SK-N-MC (cell line): Measurements from ENCODE around the gene FGFR3.

Experiments used
- DNase-seq: peaks from one replicate; pipeline ENCODE4 v3.0.0-alpha.2; 2011; ENCODE audit warnings: low read depth, low spot score
- H3K27ac ChIP-seq: fragments of 200-600 bp; sonication (generic); 2 replicates; pipeline ENCODE4 v1.5.1; 2016; ENCODE audit warnings: mixed run types
- H3K36me3 ChIP-seq: fragments of 200-600 bp; sonication (generic); 2 replicates; pipeline ENCODE4 v1.6.1; 2017; ENCODE audit warnings: antibody characterized with exemption, low read length, mixed read lengths; ENCODE audit not compliant: insufficient read depth
- H3K4me3 ChIP-seq: fragments of 200-600 bp; sonication (generic); 2 replicates; pipeline ENCODE4 v1.5.1; 2016
- H3K9ac ChIP-seq: fragments of 200-600 bp; sonication (generic); 2 replicates; pipeline ENCODE4 v1.8.0; 2017; ENCODE audit warnings: mixed run types, mixed read lengths; ENCODE audit not compliant: insufficient read length
- H3K9me3 ChIP-seq: fragments of 200-600 bp; sonication (generic); 2 replicates; pipeline ENCODE4 v1.6.1; 2017; ENCODE audit warnings: low read depth, mild to moderate bottlenecking, antibody characterized with exemption, low read length, moderate library complexity, mixed read lengths
- EZH2 ChIP-seq: fragments of 200-600 bp; sonication (generic); IDR thresholded peaks from one replicate; pipeline ENCODE4 v1.6.1; 2017; ENCODE audit warnings: antibody characterized with exemption
- FOXP2 ChIP-seq: optimal IDR thresholded peaks from 2 replicates; pipeline ENCODE3; 2011; ENCODE audit warnings: mild to moderate bottlenecking, moderate library complexity; ENCODE audit not compliant: insufficient read depth; ENCODE audit errors: extremely low read length, control extremely low read depth
- POLR2AphosphoS5 ChIP-seq: IDR thresholded peaks from 2 replicates; pipeline ENCODE4 v1.6.1; 2012; ENCODE audit warnings: mild to moderate bottlenecking, low read depth, low read length, borderline replicate concordance

The FGFR3 gene

DNA sequence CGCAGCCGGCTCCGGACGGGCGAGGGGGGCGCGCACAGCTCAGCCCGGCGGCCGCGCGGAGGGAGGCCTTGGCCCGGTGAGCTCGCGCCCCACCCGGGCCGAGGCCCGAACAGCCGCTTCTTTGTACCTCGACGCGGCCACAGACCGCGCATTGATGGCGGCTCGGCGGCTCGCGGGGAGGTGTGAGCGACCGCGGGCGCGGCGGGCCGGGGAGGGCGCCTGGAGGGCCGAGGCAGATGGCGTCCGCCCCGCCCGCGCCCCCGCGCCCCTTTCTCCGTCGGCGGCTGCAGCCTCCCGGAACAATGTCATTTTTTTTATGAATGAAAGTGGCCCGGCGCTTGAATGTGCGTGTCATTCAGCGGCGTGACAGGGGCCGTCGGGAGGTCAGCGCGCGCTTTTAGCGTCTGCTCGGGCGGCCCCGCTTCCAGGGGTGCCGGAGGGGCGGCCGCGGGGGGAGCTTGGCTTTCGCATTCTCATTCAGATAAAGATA lies 1.8 kb downstream of the FGFR3 start:
- Histone ChIP-seq H3K9ac (peak overlapping the region; percentile 73), H3K4me3 (peak overlapping the region; percentile 94), H3K27ac (no peak overlapping the region), H3K36me3 (no peaks in the 10 kb centered on the region), H3K9me3 (no peaks in the 10 kb centered on the region)
- TF ChIP-seq EZH2 (no peak), POLR2AphosphoS5 (no peak), FOXP2 (no peak)
- DNase-seq = no peak

- Histone ChIP-seq H3K4me3 (peak overlapping the region; percentile 94), H3K9ac (peak overlapping the region; percentile 73), H3K36me3 (no peaks in the 10 kb centered on the region), H3K9me3 (no peaks in the 10 kb centered on the region), H3K27ac (no peak overlapping the region)
- TF ChIP-seq POLR2AphosphoS5 (no peak), EZH2 (no peak), FOXP2 (no peak)
- no peak for DNase-seq
Measured at GRCh38 chr4:1795299-1796195, 2.5 kb downstream of the FGFR3 start.

DNA sequence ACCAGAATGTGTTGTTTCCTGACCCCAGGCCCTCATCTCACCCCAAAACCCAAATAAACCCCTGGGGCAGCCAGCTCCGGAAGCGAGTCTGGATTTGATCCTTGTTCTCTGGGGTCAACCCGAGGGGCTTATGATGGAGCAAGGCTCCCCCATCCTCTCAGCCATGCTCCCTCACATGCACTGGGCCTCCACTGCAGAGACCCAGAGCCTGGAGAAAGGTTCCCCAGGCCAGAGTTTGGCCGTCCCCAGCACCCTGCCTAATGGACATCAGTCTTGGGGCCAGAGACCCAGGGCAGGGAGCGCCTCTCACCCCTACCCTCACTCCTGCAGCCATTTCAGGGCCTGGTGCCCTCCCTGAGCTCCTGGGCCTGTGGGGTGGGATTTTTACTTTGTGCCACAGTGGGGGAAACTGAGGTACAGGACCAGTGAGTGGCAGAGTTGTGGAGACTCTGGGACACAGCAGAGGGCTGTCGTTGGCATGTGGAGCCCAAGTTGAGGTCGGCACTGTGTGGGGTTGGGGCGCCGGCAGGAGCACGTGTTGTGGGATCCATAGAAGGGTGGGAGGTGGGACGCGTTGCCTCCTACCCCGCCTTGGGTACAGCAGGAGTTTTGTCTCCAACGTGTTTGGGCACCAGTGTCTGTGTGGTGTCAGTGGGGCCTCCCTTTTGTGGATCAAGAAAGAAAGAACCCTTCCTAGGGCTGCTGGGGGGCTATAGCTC lies 3.6 kb downstream of the FGFR3 start:
- no peak for DNase-seq
- H3K9ac ChIP-seq = no peak overlapping the region
- H3K36me3 ChIP-seq = no peaks in the 10 kb centered on the region
- H3K4me3 ChIP-seq = no peak overlapping the region
- H3K27ac ChIP-seq = no peak overlapping the region
- H3K9me3 ChIP-seq = no peaks in the 10 kb centered on the region
- TF ChIP-seq FOXP2 (no peak), EZH2 (no peak), POLR2AphosphoS5 (no peak)

- no peak for TF ChIP-seq FOXP2
- TF ChIP-seq POLR2AphosphoS5 = no peak
- no peak for TF ChIP-seq EZH2
- H3K36me3 ChIP-seq = no peaks in the 10 kb centered on the region
- no peak overlapping the region for H3K27ac ChIP-seq
- no peak overlapping the region for H3K4me3 ChIP-seq
- no peaks in the 10 kb centered on the region for H3K9me3 ChIP-seq
- no peak overlapping the region for H3K9ac ChIP-seq
- no peak for DNase-seq
Measured at GRCh38 chr4:1797298-1797860, 4.3 kb downstream of the FGFR3 start.

DNA sequence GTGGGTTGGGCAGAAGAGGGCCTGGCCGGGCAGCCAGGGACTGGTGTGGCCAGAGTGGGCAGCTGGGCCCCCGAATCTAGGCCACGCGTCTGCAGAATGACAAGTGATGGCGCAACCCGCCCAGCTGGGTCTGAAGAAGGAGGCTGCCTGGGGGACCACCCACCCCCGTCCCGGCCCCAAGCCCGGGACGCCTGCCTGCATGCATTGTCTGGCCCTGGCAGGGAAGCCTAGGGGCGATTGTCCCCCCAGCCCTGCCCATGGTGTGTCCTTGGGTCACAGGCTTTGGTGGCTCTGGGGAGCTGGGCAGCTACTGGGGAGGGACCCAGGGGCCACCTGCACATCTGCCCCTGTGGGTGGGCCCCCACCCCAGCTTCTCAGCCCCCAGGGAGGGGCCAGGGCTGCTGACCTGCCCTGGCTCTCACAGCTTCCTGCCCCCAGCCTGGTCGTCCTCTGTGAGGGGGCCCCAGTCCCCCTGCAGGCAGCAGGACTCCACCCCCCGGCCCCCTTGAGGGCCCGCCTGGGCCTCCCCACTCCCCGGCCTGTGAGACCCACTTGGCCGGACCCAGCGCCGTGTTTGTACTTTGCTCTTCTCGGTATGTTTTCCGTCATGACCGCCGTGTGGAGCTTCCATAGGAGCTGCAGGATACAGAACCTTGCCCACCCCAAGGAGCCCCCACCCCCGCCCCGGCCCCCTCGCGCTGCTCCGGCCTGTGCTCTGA lies 4.9 kb downstream of the FGFR3 start:
- no peak for DNase-seq
- Histone ChIP-seq H3K9me3 (no peaks in the 10 kb centered on the region), H3K27ac (no peak overlapping the region), H3K4me3 (no peak overlapping the region), H3K9ac (no peak overlapping the region), H3K36me3 (no peaks in the 10 kb centered on the region)
- no peak for TF ChIP-seq POLR2AphosphoS5
- TF ChIP-seq EZH2 = no peak
- no peak for TF ChIP-seq FOXP2

- Histone ChIP-seq H3K27ac (no peak overlapping the region), H3K9me3 (no peaks in the 10 kb centered on the region), H3K4me3 (no peak overlapping the region), H3K36me3 (no peaks in the 10 kb centered on the region), H3K9ac (no peak overlapping the region)
- no peak for TF ChIP-seq POLR2AphosphoS5
- TF ChIP-seq FOXP2 = no peak
- TF ChIP-seq EZH2 = no peak
- no peak for DNase-seq
Measured at GRCh38 chr4:1798580-1799386, 5.7 kb downstream of the FGFR3 start.

GRCh38 chr4:1799387-1800375 lies 6.6 kb downstream of the FGFR3 start:
- Histone ChIP-seq H3K9ac (no peak overlapping the region), H3K9me3 (no peaks in the 10 kb centered on the region), H3K4me3 (no peak overlapping the region), H3K27ac (no peak overlapping the region), H3K36me3 (peaks cover 4% of the 10 kb centered on the region; the same call in 1 of the 2 replicates)
- no peak for DNase-seq
- TF ChIP-seq EZH2 (no peak), POLR2AphosphoS5 (no peak; the same call in 1 of the 2 replicates), FOXP2 (no peak)
